Activated naive CD8-positive, alpha-beta T cell treated with anti-CD3 and anti-CD28 coated beads, Interleukin-2, amount 10 ng/mL, durations not matched to agents 7 days and 5 days (primary cell): Measurements from ENCODE around the gene MORN3. TPM values are rescaled to one million over a fixed set of nuclear protein-coding genes. Genes with fewer than 3 reads are reported as not detected.
"Not testable (repeated sequence)": the region's sequence is repeated elsewhere in the genome, so short reads cannot be mapped to it uniquely, and the experiment has no call there.

Experiments
- ATAC-seq: fragments of 150-1000 bp; cut with Tn5 transposase; one replicate; pipeline ENCODE4 v1.10.0; 2021; ENCODE audit warnings: low read depth, moderate library complexity
- POLR2A ChIA-PET: fragments of 350-600 bp; sonication (Branson Sonifier 250); formaldehyde crosslinking; loops from one replicate; lab custom pipeline; 2021; ENCODE audit warnings: antibody characterized with exemption; lab: Charles Lee
- DNase-seq: peaks from one replicate; pipeline ENCODE4 v3.0.0; 2021
- H3K27ac Mint-ChIP-seq: one replicate; pipeline ENCODE4 v1.8.0; 2022; ENCODE audit warnings: mild to moderate bottlenecking, mixed read lengths
- H3K27me3 Mint-ChIP-seq: one replicate; pipeline ENCODE4 v1.8.0; 2022; ENCODE audit warnings: mild to moderate bottlenecking, moderate library complexity, mixed read lengths
- H3K36me3 Mint-ChIP-seq: one replicate; pipeline ENCODE4 v1.8.0; 2021; ENCODE audit warnings: mild to moderate bottlenecking, mixed read lengths
- H3K4me1 Mint-ChIP-seq: one replicate; pipeline ENCODE4 v1.8.0; 2021; ENCODE audit warnings: mixed read lengths
- H3K4me3 Mint-ChIP-seq: one replicate; pipeline ENCODE4 v1.8.0; 2022; ENCODE audit warnings: mild to moderate bottlenecking, moderate library complexity, mixed read lengths
- H3K9me3 Mint-ChIP-seq: one replicate; pipeline ENCODE4 v1.8.0; 2021; ENCODE audit warnings: mixed read lengths
- total RNA-seq, 2 experiments: library from RNA; stranded (reverse); gene quantifications; one replicate each; pipeline ENCODE4 v1.2.3, GENCODE V29; 2021

Gene MORN3
- total RNA-seq, 2 experiments from 2014 or later = 5.2 to 6.2 TPM

DNA sequence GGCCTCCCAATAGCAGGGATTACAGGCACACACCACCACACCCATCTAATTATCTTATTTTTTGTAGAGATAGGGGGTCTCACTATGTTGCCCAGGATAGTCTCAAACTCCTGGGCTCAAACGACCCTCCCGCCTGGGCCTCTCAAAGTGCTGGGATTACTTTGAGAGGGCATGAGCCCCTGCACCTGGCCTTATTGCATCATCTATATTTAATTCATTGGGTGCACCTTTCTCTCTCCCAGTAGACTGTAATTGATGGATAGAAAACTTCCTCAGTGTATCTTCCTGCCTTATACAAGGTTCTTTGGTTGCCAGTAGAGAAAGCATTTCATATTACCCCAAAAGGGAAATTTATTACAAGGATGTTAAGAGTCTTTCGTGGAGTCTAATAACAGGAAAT lies 8.9 kb upstream of the MORN3 start:
- no peak overlapping the region for H3K4me3 Mint-ChIP-seq
- POLR2A ChIA-PET = interaction anchor here (1.0 kb wide), 1 partner anchor 51 kb away, joined by 7 read pairs; the partner anchor contains the start of gene ORAI1
- H3K4me1 Mint-ChIP-seq = peaks cover 11% of the 10 kb centered on the region
- H3K27me3 Mint-ChIP-seq = no peaks in the 10 kb centered on the region
- no peak for ATAC-seq
- H3K27ac Mint-ChIP-seq = no peak overlapping the region
- DNase-seq = no peak
- no peaks in the 10 kb centered on the region for H3K36me3 Mint-ChIP-seq
- no peaks in the 10 kb centered on the region for H3K9me3 Mint-ChIP-seq

DNA sequence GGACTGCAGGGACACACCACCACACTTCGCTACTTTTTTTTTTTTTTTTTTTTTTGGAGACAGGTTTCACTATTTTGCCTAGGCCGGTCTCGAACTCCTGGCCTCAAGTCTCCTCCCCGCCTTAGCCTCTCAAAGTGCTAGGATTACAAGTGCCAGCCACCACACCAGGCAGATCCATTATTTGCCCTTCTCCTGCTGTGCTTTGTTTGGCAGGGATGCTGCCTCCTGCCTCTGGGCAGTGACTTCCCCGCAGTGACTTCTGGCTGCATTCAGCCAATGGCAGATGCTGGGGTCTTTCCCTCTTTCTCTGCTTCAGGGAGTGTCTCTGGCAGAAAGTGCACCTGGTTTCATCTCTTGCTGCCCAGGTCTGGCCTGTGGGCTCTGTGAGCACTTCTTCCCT lies 6.7 kb upstream of the MORN3 start:
- Mint-ChIP-seq H3K4me1 (peaks cover 20% of the 10 kb centered on the region), H3K27ac (no peak overlapping the region), H3K4me3 (no peak overlapping the region), H3K27me3 (no peaks in the 10 kb centered on the region), H3K9me3 (no peaks in the 10 kb centered on the region), H3K36me3 (no peaks in the 10 kb centered on the region)
- POLR2A ChIA-PET = no interaction called here
- DNase-seq (no peak), ATAC-seq (no peak)

DNA sequence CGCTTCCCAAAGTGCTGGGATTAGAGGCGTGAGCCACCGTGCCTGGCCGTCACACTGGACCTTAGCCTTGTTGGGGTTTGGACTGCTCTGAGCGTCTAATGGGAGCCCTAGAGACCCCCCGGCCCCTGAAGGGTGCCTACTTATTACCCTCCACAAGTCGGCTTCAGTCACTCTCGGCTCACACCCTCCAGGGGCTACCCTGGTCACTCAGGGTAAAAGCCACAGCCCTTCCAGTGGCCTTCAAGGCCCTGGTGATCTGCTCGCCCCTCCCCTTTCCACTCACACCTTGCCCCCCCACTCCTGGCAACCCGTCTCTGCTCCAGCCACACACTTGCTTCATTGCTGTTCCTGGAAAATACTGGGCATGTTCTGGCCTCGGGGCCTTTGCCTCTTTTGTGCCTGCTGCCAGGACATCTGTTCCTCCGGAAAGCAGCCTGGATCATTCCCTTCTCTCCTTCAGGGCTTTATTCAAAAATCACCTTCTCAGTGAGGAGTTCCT lies 3.6 kb upstream of the MORN3 start:
- Mint-ChIP-seq H3K4me1 (peaks cover 25% of the 10 kb centered on the region), H3K9me3 (no peaks in the 10 kb centered on the region), H3K36me3 (no peaks in the 10 kb centered on the region), H3K27me3 (no peaks in the 10 kb centered on the region), H3K4me3 (peak overlapping the region; percentile 91), H3K27ac (peak overlapping the region; percentile 97)
- DNase-seq = no peak
- POLR2A ChIA-PET = interaction anchor here (0.9 to 9.8 kb wide), 12 partner anchors 9 to 143 kb away, joined by 3 to 166 read pairs (median 6); partner anchors contain the start of gene ORAI1
- ATAC-seq = peak; percentile 2

DNA sequence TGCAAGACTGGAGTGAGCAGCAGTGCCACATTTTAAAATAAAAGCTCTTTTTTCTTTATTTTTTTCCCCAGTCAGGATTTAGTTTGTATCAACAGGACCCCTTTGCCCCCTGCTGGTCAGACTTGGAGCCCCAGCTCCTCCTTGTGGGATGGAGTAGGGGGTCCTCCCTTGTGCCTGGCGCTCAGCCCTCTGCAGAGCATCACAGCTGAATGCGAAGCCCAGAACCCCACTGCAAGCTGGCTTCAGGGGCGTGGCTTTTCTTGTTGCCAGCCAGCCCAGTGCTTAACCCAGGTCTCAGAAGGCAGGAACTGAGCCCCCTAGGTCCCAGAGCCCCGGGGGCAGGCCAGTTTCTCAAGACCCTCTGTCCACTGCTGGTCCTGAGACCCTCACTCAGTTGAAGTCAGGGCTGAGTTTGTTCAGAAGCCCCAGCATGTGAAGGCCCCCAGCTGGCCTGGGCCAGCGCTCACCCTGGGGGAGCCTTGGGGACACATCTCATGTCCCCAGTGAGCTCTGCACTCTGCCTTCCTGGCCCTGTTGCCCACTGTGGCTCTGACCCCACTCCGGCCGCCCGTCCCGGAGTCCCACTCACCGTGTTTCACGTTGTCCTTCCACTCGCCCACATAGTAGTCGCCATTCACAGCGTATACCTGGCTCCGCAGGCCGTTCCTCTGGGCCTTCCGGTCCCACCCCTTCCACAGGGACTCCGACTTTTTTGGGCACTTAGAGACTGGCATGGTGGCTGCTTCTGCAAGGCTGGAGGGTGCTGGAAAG lies 519 bp downstream of the MORN3 start:
- Mint-ChIP-seq H3K4me3 (no peak overlapping the region), H3K27ac (peak overlapping the region; percentile 9), H3K9me3 (no peaks in the 10 kb centered on the region), H3K4me1 (peaks cover 49% of the 10 kb centered on the region), H3K36me3 (peaks cover 11% of the 10 kb centered on the region), H3K27me3 (no peaks in the 10 kb centered on the region)
- ATAC-seq (no peak), DNase-seq (peak; percentile 63)
- POLR2A ChIA-PET = interaction anchor here (0.6 to 9.8 kb wide), 13 partner anchors 11 to 1378 kb away, joined by 3 to 166 read pairs (median 5); partner anchors contain the start of gene ORAI1

DNA sequence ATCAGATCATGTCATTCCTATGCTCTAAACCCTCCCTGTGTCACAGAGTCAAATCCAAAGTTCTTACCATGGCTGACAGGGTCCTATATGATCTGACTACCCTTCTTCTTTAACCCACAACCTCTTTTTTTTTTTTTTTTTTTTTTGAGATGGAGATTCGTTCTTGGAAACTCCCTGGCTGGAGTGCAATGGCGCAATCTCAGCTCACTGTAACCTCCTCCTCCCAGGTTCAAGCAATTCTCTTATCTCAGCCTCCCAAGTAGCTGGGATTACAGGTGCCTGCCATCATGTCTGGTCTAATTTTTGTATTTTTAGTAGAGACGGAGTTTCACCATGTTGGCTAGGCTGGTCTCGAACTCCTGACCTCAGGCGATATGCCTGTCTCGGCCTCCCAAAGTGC lies 2.6 kb downstream of the MORN3 start:
- POLR2A ChIA-PET = interaction anchor here (9.8 kb wide), 1 partner anchor 39 kb away, joined by 166 read pairs; the partner anchor contains the start of gene ORAI1
- H3K36me3 Mint-ChIP-seq = peaks cover 11% of the 10 kb centered on the region
- ATAC-seq, H3K27me3 Mint-ChIP-seq, DNase-seq, H3K9me3 Mint-ChIP-seq: not testable (repeated sequence)
- H3K4me3 Mint-ChIP-seq = peak overlapping the region; percentile 55
- peaks cover 54% of the 10 kb centered on the region for H3K4me1 Mint-ChIP-seq
- H3K27ac Mint-ChIP-seq = peak overlapping the region; percentile 84

DNA sequence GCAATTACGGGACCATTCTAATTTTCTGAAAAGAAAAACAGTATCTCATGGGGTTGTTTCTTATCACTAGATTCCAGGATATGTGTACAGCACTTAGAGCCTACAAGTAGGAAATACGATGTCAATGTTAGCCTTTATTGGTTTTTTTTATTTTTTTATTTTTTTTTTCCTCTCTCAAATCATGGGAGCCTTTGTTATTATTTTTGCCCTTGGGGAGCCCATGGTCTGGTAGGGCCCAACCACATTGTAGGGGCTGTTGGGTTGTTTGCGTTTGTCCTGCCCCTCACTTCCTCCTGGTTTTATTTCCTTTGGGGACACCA lies 5.9 kb downstream of the MORN3 start:
- H3K9me3 Mint-ChIP-seq = no peaks in the 10 kb centered on the region
- H3K4me1 Mint-ChIP-seq = peaks cover 62% of the 10 kb centered on the region
- H3K27ac Mint-ChIP-seq = peak overlapping the region; percentile 92
- POLR2A ChIA-PET = interaction anchor here (1.0 to 9.8 kb wide), 6 partner anchors 9 to 127 kb away, joined by 3 to 166 read pairs (median 4); partner anchors contain the start of gene ORAI1
- H3K27me3 Mint-ChIP-seq = no peaks in the 10 kb centered on the region
- DNase-seq (no peak), ATAC-seq (no peak)
- peak overlapping the region; percentile 95 for H3K4me3 Mint-ChIP-seq
- peaks cover 14% of the 10 kb centered on the region for H3K36me3 Mint-ChIP-seq

DNA sequence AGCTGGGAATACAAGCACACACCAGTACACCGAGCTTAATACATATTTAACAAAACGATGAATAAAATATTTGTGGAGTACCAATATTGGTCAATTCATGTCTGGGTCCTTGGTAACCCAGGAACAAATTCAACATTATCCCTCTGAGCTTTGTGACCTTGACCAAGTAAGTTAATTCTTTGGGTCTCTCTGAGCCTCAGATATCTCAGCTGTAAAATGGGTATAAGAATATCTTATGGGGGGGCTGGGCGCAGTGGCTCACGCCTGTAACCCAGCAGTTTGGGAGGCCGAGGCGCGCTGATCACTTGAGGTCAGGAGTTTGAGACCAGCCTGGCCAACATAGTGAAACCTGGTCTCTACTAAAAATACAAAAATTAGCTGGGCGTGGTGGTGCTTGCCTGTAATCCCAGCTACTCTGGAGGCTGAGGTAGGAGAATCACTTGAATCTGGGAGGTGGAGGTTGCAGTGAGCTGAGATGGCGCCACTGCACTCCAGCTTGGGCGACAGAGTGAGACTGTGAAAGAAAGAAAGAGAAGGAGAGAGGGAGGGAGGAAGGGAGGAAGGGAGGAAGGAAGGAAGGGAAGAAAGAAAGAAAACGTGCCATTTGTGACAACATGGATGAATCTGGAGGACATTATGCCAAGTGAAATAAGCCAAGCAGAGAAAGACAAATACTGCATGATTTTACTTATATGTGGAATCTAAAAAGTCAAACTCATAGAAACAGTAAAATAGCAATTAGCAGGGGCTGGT lies 7.9 kb downstream of the MORN3 start:
- ATAC-seq, H3K9me3 Mint-ChIP-seq, H3K27me3 Mint-ChIP-seq, DNase-seq, H3K4me3 Mint-ChIP-seq: not testable (repeated sequence)
- peak overlapping the region; percentile 5 for H3K27ac Mint-ChIP-seq
- POLR2A ChIA-PET = interaction anchor here (0.8 to 1.8 kb wide), 4 partner anchors 10 to 82 kb away, joined by 3 to 9 read pairs (median 5); partner anchors contain the start of gene ORAI1
- peaks cover 11% of the 10 kb centered on the region for H3K36me3 Mint-ChIP-seq
- H3K4me1 Mint-ChIP-seq = peaks cover 69% of the 10 kb centered on the region

DNA sequence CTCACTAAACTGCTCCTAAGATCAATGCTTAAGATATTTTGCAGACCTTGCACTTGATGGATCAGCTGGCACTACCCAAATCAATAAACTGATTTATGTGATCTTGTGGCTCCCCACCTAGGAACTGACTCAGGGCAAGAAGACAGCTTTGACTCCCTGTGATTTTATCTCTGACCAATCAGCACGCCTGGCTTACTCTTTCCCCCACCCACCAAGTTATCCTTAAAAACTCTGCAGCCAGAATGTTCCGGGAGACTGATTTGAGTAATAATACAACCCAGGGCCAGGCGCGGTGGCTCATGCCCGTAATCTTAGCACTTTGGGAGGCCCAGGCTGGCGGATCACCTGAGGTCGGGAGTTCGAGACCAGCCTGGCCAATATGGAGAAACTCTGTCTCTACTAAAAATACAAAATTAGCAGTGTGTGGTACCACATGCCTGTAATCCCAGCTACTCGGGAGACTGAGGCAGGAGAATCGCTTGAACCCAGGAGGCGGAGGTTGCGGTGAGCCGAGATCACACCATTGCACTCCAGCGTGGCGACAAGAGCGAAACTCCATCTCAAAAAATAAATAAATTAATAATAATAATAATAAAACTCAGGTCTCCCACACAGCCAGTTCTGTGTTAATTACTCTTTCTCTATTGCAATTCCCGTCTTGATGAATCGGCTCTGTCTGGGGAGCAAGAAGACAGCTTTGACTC lies 12.0 kb downstream of the MORN3 start:
- ATAC-seq = no peak
- DNase-seq = no peak
- peak overlapping the region; percentile 57 for H3K27ac Mint-ChIP-seq
- H3K9me3 Mint-ChIP-seq = no peaks in the 10 kb centered on the region
- H3K27me3 Mint-ChIP-seq = no peaks in the 10 kb centered on the region
- H3K4me3 Mint-ChIP-seq = no peak overlapping the region
- peaks cover 17% of the 10 kb centered on the region for H3K36me3 Mint-ChIP-seq
- POLR2A ChIA-PET = interaction anchor here (0.6 to 4.6 kb wide), 7 partner anchors 9 to 1795 kb away, joined by 3 to 35 read pairs (median 4); partner anchors contain the start of genes MORN3 and ORAI1
- H3K4me1 Mint-ChIP-seq = peaks cover 50% of the 10 kb centered on the region

DNA sequence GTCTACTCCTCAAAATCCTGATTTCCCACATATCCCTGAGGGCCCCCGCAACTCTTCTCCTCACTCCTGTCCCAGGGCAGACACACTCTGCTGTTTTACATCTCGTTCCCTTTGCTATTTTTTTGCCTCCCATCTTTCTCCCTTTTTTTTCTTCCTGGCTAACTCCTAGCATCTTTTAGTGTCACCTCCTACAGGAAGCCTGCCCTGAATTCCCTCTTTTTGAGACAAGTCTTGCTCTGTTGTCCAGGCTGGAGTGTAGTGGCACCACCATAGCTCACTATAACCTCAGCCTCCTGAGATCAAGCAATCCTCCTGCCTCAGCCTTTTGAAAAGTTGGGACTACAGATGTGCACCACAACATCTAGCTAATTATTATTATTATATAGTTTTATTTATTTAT lies 13.3 kb downstream of the MORN3 start:
- Mint-ChIP-seq H3K36me3 (peaks cover 14% of the 10 kb centered on the region), H3K4me1 (peaks cover 41% of the 10 kb centered on the region), H3K4me3 (no peak overlapping the region), H3K27me3 (no peaks in the 10 kb centered on the region), H3K27ac (no peak overlapping the region), H3K9me3 (no peaks in the 10 kb centered on the region)
- ATAC-seq (no peak), DNase-seq (no peak)
- POLR2A ChIA-PET = interaction anchor here (2.2 to 4.6 kb wide), 2 partner anchors 18 to 28 kb away, joined by 9 to 35 read pairs; partner anchors contain the start of gene ORAI1

DNA sequence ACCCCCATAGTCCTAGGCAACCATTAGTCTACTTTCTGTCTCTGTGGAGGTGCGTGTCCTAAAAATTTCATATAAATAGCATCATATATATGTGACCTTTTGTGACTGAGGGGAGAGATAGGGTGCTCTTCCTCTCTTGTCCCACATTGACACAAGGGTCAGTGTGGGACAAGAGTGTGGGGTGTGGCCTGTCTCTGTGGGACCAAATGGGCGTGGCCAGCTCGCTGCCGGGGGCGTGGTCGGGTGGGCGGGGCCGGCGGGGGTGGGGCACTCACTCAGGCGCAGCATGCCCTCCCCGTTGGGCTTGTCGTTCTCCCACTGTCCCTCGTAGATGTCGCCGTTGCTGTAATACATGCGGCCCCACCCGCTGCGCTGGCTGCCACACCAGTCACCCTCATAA lies 15.5 kb downstream of the MORN3 start:
- ATAC-seq (no peak), DNase-seq (no peak)
- no peaks in the 10 kb centered on the region for H3K9me3 Mint-ChIP-seq
- no peak overlapping the region for H3K27ac Mint-ChIP-seq
- POLR2A ChIA-PET = no interaction called here
- H3K4me3 Mint-ChIP-seq = no peak overlapping the region
- H3K36me3 Mint-ChIP-seq = peaks cover 17% of the 10 kb centered on the region
- no peaks in the 10 kb centered on the region for H3K27me3 Mint-ChIP-seq
- H3K4me1 Mint-ChIP-seq = peaks cover 45% of the 10 kb centered on the region

DNA sequence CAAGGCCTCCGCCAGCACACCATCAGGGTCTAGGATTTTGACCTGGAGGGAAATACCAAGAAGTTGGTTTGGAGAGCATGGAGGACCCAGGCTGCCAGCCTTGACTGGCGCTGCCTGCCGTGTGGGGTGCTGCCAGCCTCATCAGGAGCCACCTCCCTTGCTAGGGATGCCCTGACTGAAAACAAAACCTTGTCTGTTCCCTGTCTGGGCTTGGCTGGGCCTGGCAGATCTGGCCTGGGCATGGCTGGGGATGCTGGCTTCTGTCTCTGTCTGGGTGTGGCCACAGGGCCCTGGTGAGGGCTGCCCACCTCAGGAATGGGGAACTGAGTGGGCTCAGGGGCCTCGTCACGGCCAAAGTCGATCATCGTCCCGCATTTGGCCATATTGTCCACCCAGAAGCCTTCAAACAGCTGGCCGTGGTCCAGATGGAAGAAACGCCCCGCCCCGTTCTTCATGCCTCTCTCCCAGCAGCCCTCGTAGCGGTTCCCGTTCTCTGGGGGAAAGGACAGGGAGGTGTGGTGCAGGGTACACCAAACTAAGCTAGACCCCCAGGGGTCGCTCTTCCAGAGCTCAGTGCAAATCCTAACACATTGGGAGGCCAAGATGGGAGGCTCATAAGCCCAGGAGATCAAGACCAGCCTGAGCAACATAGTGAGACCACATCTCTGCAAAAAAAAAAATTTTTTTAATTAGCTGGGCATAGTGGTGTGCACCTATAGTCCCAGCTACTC lies 16.5 kb downstream of the MORN3 start:
- Mint-ChIP-seq H3K4me3 (no peak overlapping the region), H3K27me3 (no peaks in the 10 kb centered on the region), H3K4me1 (peaks cover 40% of the 10 kb centered on the region), H3K36me3 (peaks cover 20% of the 10 kb centered on the region), H3K9me3 (no peaks in the 10 kb centered on the region), H3K27ac (no peak overlapping the region)
- ATAC-seq = no peak
- no peak for DNase-seq
- POLR2A ChIA-PET = no interaction called here

DNA sequence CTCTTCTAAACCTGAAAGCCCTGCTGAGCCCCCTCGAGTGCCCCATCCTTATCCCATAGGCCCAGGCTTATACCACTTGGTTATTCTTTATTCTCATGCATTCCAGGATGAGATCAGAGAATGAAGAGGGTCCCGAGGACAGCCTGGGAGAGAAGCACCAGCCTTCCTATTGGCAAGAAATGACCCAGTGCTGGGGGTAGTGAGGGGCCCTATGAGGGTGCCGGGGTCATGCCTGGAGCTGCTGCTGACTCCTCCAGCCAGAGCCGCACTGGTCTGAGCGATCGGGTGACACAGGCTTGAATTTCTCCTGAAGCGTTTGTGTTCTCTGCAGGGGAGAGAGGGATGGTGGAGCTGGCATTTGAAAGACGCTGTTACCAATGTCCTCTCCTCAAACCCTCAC lies 18.1 kb downstream of the MORN3 start:
- Mint-ChIP-seq H3K27ac (no peak overlapping the region), H3K27me3 (no peaks in the 10 kb centered on the region), H3K4me3 (no peak overlapping the region), H3K36me3 (peaks cover 23% of the 10 kb centered on the region), H3K9me3 (no peaks in the 10 kb centered on the region), H3K4me1 (peaks cover 31% of the 10 kb centered on the region)
- ATAC-seq = no peak
- POLR2A ChIA-PET = interaction anchor here (3.8 kb wide), 1 partner anchor 24 kb away, joined by 29 read pairs; the partner anchor contains the start of gene ORAI1
- no peak for DNase-seq
